Prostate gland (tissue), 2 donors: Measurements from ENCODE around the gene SIN3B. TPM values are rescaled to one million over a fixed set of nuclear protein-coding genes. Genes with fewer than 3 reads are reported as not detected.
A peak's percentile ranks its signal among the peaks of the same experiment; 100 is the strongest.

ENCODE experiments used
- DNase-seq: peaks from one replicate; pipeline ENCODE4 v3.0.0-alpha.2; 2019; ENCODE audit warnings: low spot score
- H3K27ac ChIP-seq, 2 donors: fragments of 200-600 bp; sonication (generic); 2 replicates each; pipeline ENCODE4 v1.5.1; 2017 to 2019
- H3K27me3 ChIP-seq: fragments of 200-600 bp; sonication (generic); replicated peaks from 2 replicates; pipeline ENCODE4 v1.5.1; 2019; ENCODE audit not compliant: insufficient read depth
- H3K36me3 ChIP-seq, 2 donors: fragments of 200-600 bp; sonication (generic); 1 replicate in 1 of 2; 2 replicates in 1 of 2; pipeline versions ENCODE4 v1.5.1 to v1.8.1; 2017 to 2019
- H3K4me1 ChIP-seq: fragments of 200-600 bp; sonication (generic); replicated peaks from 2 replicates; pipeline ENCODE4 v1.5.1; 2019
- H3K4me3 ChIP-seq, 2 donors: fragments of 200-600 bp; sonication (generic); 2 replicates each; pipeline ENCODE4 v1.5.1; 2017 to 2019
- H3K9me3 ChIP-seq: fragments of 200-600 bp; sonication (generic); 2 replicates; pipeline ENCODE4 v1.5.1; 2017
- POLR2A ChIP-seq: fragments of 450-650 bp; IDR thresholded peaks from one replicate; pipeline ENCODE4 v1.6.1; 2016; ENCODE audit warnings: antibody characterized with exemption, mild to moderate bottlenecking
- POLR2AphosphoS5 ChIP-seq: sonication (generic); formaldehyde crosslinking; IDR thresholded peaks from one replicate; pipeline ENCODE4 v1.6.1; 2017; ENCODE audit warnings: antibody characterized with exemption
- WGBS: methylation state at CpG from one replicate; pipeline ENCODE4 v1.1.5; 2018; 5-methylcytosine and 5-hydroxymethylcytosine counted together
- intact Hi-C: fragments of 100-400 bp; cut with DNase I; formaldehyde crosslinking; loops from one replicate; pipeline ENCODE4 v1.14.2; 2022
- total RNA-seq, 2 donors: library from RNA; depleted of rRNA; stranded (reverse); fragments of >200 nt; gene quantifications; one replicate each; pipeline ENCODE4 v1.1.0, GENCODE V29; 2016
- TF ChIP-seq, protein P1 (sequence below), 4 experiments: fragments of 200-600 bp in 2 of 4; fragments of 450-650 bp in 2 of 4; sonication (generic) in 2 of 4; IDR thresholded peaks; 1 replicate in 3 of 4; 2 replicates in 1 of 4; pipeline ENCODE4 v1.5.1; 2016 to 2019; ENCODE audit warnings: antibody characterized with exemption in 4 of 4, mild to moderate bottlenecking in 2 of 4, moderate library complexity in 2 of 4

SIN3B gene
- total RNA-seq, 2 donors from 2014 or later = 37.8 to 159 TPM

DNA sequence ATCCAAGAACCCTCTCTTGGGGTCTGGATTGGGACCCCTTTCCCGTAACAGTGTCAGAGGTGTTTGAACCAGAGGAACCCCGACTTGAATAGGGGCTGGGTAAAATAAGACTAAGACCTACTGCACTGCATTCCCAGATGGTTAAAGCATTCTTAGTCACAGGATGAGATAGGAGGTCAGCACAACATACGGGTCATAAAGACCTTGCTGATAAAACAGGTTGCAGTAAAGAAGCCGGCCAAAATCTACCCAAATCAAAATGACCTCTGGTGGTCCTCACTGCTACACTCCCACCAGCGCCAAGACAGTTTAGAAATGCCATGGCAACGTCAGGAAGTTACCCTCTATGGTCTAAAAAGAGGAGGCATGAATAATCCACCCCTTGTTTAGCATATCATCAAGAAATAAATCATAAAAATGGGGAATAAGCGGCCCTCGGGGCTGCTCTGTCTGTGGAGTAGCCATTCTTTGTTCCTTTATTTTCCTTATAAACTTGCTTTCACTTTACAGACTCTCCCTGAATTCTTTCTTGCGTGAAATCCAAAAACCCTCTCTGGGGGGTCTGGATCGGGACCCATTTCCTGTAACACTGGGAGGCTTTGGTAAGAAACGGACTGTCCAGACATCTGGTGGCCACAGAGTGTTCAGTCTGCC, 4.4 kb upstream of the SIN3B start:
- 23% methylated on average over 11 of the region's 11 CpGs for WGBS
- no peak for DNase-seq
- intact Hi-C loops = loop anchor here (5.0 to 10.0 kb wide), 2 partner anchors 73 to 90 kb away; no protein-coding TSS in a partner anchor

DNA sequence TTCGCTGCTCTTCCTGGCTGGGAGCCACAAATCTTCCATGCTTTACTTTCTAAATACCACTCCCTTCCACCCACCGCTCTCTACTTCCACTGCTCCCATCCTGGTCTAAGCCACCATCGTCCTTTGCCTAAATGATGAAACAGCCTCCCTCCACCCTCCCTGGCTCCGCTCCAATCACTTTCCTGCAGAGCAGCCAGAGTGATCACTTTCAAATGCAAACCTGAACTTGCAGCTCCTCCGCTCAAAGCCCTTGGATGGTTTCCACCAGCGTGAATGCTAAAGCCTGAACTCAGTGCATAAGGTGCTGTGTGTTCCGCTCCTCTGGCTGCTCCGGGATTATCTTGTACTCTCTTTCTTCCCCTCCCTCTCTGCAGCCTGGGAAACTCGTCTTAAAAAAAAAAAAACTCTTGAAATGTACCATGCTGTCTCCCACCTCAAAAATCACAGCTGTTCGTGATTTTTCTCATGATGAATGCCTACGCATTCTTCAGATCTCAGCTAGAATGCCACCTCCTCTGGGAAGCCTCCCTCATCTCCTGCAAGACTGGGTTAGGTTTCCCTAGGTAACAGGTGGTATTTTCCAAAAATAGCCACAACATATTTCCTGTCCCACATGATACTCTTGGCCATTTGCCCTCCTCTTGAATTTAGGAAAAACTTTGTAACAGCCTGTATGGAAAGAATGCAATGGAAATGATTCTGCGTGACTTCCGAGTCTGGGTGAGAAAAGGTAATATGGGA, 3.7 kb upstream of the SIN3B start:
- TF ChIP-seq POLR2A (no peak), POLR2AphosphoS5 (peak; percentile 45)
- TF ChIP-seq, protein P1, sequence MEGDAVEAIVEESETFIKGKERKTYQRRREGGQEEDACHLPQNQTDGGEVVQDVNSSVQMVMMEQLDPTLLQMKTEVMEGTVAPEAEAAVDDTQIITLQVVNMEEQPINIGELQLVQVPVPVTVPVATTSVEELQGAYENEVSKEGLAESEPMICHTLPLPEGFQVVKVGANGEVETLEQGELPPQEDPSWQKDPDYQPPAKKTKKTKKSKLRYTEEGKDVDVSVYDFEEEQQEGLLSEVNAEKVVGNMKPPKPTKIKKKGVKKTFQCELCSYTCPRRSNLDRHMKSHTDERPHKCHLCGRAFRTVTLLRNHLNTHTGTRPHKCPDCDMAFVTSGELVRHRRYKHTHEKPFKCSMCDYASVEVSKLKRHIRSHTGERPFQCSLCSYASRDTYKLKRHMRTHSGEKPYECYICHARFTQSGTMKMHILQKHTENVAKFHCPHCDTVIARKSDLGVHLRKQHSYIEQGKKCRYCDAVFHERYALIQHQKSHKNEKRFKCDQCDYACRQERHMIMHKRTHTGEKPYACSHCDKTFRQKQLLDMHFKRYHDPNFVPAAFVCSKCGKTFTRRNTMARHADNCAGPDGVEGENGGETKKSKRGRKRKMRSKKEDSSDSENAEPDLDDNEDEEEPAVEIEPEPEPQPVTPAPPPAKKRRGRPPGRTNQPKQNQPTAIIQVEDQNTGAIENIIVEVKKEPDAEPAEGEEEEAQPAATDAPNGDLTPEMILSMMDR (IDR thresholded peaks at IDR 0.05) = no peak
- no peaks in the 10 kb centered on the region for H3K4me1 ChIP-seq
- WGBS = 7% methylated on average over 13 of the region's 13 CpGs
- peak overlapping the region; percentile 19 to 25 for H3K4me3 ChIP-seq
- intact Hi-C loops = loop anchor here (5.0 to 10.0 kb wide), 2 partner anchors 72 to 91 kb away; no protein-coding TSS in a partner anchor
- H3K36me3 ChIP-seq = no peaks in the 10 kb centered on the region
- no peaks in the 10 kb centered on the region for H3K9me3 ChIP-seq
- H3K27ac ChIP-seq = peak overlapping the region; percentile 64 to 69
- no peaks in the 10 kb centered on the region for H3K27me3 ChIP-seq
- peak; percentile 54 for DNase-seq

More for the DNA sequence above, 4.4 kb upstream of the SIN3B start:
- H3K27me3 ChIP-seq = no peaks in the 10 kb centered on the region
- H3K9me3 ChIP-seq = no peaks in the 10 kb centered on the region
- no peaks in the 10 kb centered on the region for H3K4me1 ChIP-seq
- TF ChIP-seq, protein P1 (IDR thresholded peaks at IDR 0.05) = no peak
- TF ChIP-seq POLR2A (no peak), POLR2AphosphoS5 (no peak)
- no peaks in the 10 kb centered on the region for H3K36me3 ChIP-seq
- H3K27ac ChIP-seq = peak overlapping the region; percentile 64 to 69
- H3K4me3 ChIP-seq = peak overlapping the region; percentile 19 to 25

DNA sequence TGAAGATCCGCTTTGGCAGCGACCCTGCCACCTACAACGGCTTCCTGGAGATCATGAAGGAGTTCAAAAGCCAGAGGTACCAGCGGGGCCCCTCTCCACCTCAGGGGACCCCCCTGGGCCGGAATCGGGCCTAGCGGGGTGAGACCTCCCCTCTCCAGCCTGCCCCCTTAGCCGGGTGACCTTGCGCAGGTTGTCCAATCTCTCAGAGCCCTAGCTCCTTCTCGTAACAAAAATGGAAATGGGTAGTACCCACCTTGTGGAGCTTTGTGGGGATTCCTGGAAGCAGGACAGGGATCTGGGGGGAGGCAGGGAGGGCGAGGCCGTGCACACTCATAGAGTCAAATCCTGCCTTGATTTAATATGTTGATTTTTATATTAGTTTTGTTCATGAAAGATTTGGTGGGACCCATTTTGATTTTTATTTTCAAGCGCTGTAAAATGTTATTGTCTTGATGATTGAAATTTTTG, 658 bp downstream of the SIN3B start:
- Histone ChIP-seq H3K4me3 (peak overlapping the region; percentile 63 to 99), H3K4me1 (no peaks in the 10 kb centered on the region), H3K27ac (peak overlapping the region; percentile 74 to 83), H3K36me3 (peaks cover 4 to 15% of the 10 kb centered on the region in 2 donors), H3K27me3 (no peaks in the 10 kb centered on the region), H3K9me3 (no peaks in the 10 kb centered on the region)
- WGBS = 17% methylated on average over 13 of the region's 13 CpGs
- intact Hi-C loops = loop anchor here (5.0 to 10.0 kb wide), 2 partner anchors 67 to 95 kb away; no protein-coding TSS in a partner anchor
- TF ChIP-seq POLR2A (no peak), POLR2AphosphoS5 (no peak)
- TF ChIP-seq, protein P1 (IDR thresholded peaks at IDR 0.05) = no peak
- no peak for DNase-seq

DNA sequence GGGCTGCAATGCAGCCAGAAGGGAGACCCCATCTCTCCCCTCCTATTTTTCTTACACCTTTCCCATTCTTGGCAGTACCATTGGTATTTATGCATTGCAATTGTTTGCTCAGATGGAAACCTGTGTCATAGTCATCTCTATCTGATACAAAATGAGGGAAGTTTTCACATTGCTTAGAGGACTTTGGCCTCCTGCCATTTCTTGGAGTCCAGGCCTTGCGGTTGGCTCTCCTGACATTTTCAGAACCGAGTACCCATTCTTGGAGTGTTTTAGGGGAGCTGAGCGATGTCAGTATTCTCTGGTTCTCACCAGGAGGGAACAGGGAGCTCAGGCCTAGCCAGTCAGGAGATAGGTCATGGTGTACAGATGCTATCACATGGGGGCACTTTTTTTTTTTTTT, 1.5 kb downstream of the SIN3B start:
- H3K9me3 ChIP-seq = no peaks in the 10 kb centered on the region
- DNase-seq = no peak
- 34% methylated on average over 3 of the region's 3 CpGs for WGBS
- peaks cover 4 to 15% of the 10 kb centered on the region in 2 donors for H3K36me3 ChIP-seq
- H3K4me3 ChIP-seq = no peak overlapping the region
- TF ChIP-seq, protein P1 (IDR thresholded peaks at IDR 0.05) = no peak
- no peak for TF ChIP-seq POLR2AphosphoS5
- TF ChIP-seq POLR2A = no peak
- intact Hi-C loops = no loop called here
- no peaks in the 10 kb centered on the region for H3K27me3 ChIP-seq
- H3K27ac ChIP-seq = no peak overlapping the region
- no peaks in the 10 kb centered on the region for H3K4me1 ChIP-seq
